ENCODE measurements around the gene RBBP8NL.

The RBBP8NL gene

GRCh38 chr20:62427172-62428001 is at the start of gene RBBP8NL:
Gene RBBP8NL, minus strand, starts transcription at chr20:62427539. Its CDS starts 7,892 bp downstream, at chr20:62419647.
- DNase-seq, result no peak

- no peak for DNase-seq
Measured at GRCh38 chr20:62476056-62476838, 48.9 kb upstream of the RBBP8NL start.

- DNase-seq, result no peak
Measured at GRCh38 chr20:62475772-62476055, 48.4 kb upstream of the RBBP8NL start, which contains the start of gene GATA5. Gene GATA5, minus strand, starts transcription at chr20:62475995. Its CDS starts 474 bp downstream, at chr20:62475521.

- no peak for DNase-seq
Measured at GRCh38 chr20:62475027-62475771, 47.9 kb upstream of the RBBP8NL start.

GRCh38 chr20:62474604-62475026 is 47.3 kb upstream of the RBBP8NL start:
- DNase-seq, result no peak

GRCh38 chr20:62473717-62474603 is 46.6 kb upstream of the RBBP8NL start:
- no peak for DNase-seq

- DNase-seq, result no peak
Measured at GRCh38 chr20:62472941-62473585, 45.7 kb upstream of the RBBP8NL start.

- DNase-seq, result no peak
Measured at GRCh38 chr20:62472138-62472940, 45.0 kb upstream of the RBBP8NL start.

- DNase-seq, result no peak
Measured at GRCh38 chr20:62470459-62470858, 43.1 kb upstream of the RBBP8NL start.

- DNase-seq, result no peak
Measured at GRCh38 chr20:62470001-62470400, 42.7 kb upstream of the RBBP8NL start.

- DNase-seq, result no peak
Measured at GRCh38 chr20:62469352-62469751, 42.0 kb upstream of the RBBP8NL start.

- DNase-seq, result no peak
Measured at GRCh38 chr20:62466806-62467537, 39.6 kb upstream of the RBBP8NL start.

- no peak for DNase-seq
Measured at GRCh38 chr20:62466072-62466760, 38.9 kb upstream of the RBBP8NL start.

- no peak for DNase-seq
Measured at GRCh38 chr20:62464990-62465389, 37.7 kb upstream of the RBBP8NL start.

- no peak for DNase-seq
Measured at GRCh38 chr20:62464425-62464770, 37.1 kb upstream of the RBBP8NL start.

GRCh38 chr20:62463651-62464424 is 36.5 kb upstream of the RBBP8NL start:
- no peak for DNase-seq

GRCh38 chr20:62462976-62463592 is 35.7 kb upstream of the RBBP8NL start:
- no peak for DNase-seq

GRCh38 chr20:62461834-62462233 is 34.5 kb upstream of the RBBP8NL start:
- no peak for DNase-seq
